CD4-positive, CD25-positive, alpha-beta regulatory T cell (primary cell): ENCODE results near the gene NXPH4. TPM values are rescaled to one million over a fixed set of nuclear protein-coding genes. Genes with fewer than 3 reads are reported as not detected.

Source experiments
- ATAC-seq, 2 donors: fragments of 150-1000 bp; cut with Tn5 transposase; one replicate each; pipeline ENCODE4 v1.10.0; 2021; ENCODE audit warnings: low read depth in 2 of 2, moderate number of reproducible peaks in 2 of 2, moderate library complexity in 1 of 2
- DNase-seq, 3 donors: peaks; one replicate each; pipeline versions ENCODE4 v3.0.0 to v3.0.0-alpha.2; 2012 to 2022; ENCODE audit warnings: mixed read lengths in 1 of 3
- H3K27ac ChIP-seq: one replicate; pipeline ENCODE4 v1.7.0; 2013; ENCODE audit warnings: mild to moderate bottlenecking, low read length; ENCODE audit not compliant: insufficient read depth, poor library complexity, severe bottlenecking
- H3K27me3 ChIP-seq: one replicate; pipeline ENCODE4 v1.7.0; 2013; ENCODE audit warnings: low read length; ENCODE audit not compliant: control insufficient read depth, insufficient read depth
- H3K36me3 ChIP-seq: one replicate; pipeline ENCODE4 v1.7.0; 2013; ENCODE audit warnings: mild to moderate bottlenecking, low read length, moderate library complexity; ENCODE audit not compliant: control insufficient read depth, insufficient read depth
- H3K4me1 ChIP-seq: 2 replicates; pipeline ENCODE4 v1.7.0; 2013; ENCODE audit warnings: mild to moderate bottlenecking, low read length; ENCODE audit not compliant: insufficient read depth, control insufficient read depth, poor library complexity, severe bottlenecking
- H3K4me3 ChIP-seq: one replicate; pipeline ENCODE4 v1.7.0; 2013; ENCODE audit warnings: low read depth, mild to moderate bottlenecking, low read length, moderate library complexity
- H3K9me3 ChIP-seq, 2 experiments: 1 replicate in 1 of 2; 2 replicates in 1 of 2; pipeline ENCODE4 v1.7.0; 2013; ENCODE audit warnings: low read length in 2 of 2, mild to moderate bottlenecking in 1 of 2, moderate library complexity in 1 of 2; ENCODE audit not compliant: control insufficient read depth in 2 of 2
- H3K27ac Mint-ChIP-seq, 3 donors: one replicate each; pipeline ENCODE4 v1.8.0; 2020 to 2022; ENCODE audit warnings: mild to moderate bottlenecking in 3 of 3, mixed read lengths in 3 of 3, moderate library complexity in 2 of 3
- H3K27me3 Mint-ChIP-seq: one replicate; pipeline ENCODE4 v1.8.0; 2022; ENCODE audit warnings: mild to moderate bottlenecking, mixed read lengths
- H3K36me3 Mint-ChIP-seq: one replicate; pipeline ENCODE4 v1.8.0; 2020; ENCODE audit warnings: mixed read lengths
- H3K4me1 Mint-ChIP-seq, 4 donors: one replicate each; pipeline ENCODE4 v1.8.0; 2020 to 2022; ENCODE audit warnings: mixed read lengths in 4 of 4, mild to moderate bottlenecking in 1 of 4
- H3K4me3 Mint-ChIP-seq, 4 donors: one replicate each; pipeline ENCODE4 v1.8.0; 2020 to 2022; ENCODE audit warnings: mild to moderate bottlenecking in 4 of 4, mixed read lengths in 4 of 4, moderate library complexity in 3 of 4
- H3K9me3 Mint-ChIP-seq, 7 donors: one replicate each; pipeline ENCODE4 v1.8.0; 2020 to 2022; ENCODE audit warnings: mixed read lengths in 7 of 7, mild to moderate bottlenecking in 3 of 7, moderate library complexity in 2 of 7
- polyA plus RNA-seq, 4 donors: library from polyadenylated mRNA; unstranded; fragments of 300-500 nt; fragmentation: Illumina TruSeq; gene quantifications; one replicate each; pipeline ENCODE4 v1.2.3, GENCODE V29; 2021
- total RNA-seq: library from RNA; stranded (reverse); gene quantifications from one replicate; pipeline ENCODE4 v1.2.3, GENCODE V29; 2022

Gene NXPH4
- total and polyA plus RNA-seq, 5 donors from 2014 or later: 0.09 to 0.49 (median 0.29) TPM; not detected in 1

DNA sequence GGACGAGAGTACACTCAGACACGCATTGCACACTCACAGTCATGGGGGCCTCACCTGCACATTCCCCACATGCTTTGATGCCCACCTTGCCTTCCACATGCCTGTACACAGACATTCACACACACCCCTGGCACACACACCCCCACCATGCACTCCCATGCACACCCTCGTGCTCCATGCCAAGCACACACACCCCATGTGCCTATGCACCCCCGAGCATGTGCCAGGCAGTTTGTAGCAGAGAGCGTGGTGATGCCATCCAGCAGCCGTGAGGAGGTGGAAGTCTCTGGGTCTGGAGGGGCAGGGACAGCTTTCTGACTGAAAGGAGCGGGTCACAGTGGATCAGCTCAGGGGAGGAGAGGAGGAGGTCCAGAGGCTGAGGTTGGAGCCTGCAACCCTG lies 10.7 kb upstream of the NXPH4 start:
- no peak overlapping the region for H3K27ac Mint-ChIP-seq
- H3K9me3 Mint-ChIP-seq: no peaks in the 10 kb centered on the region
- DNase-seq (no peak), ATAC-seq (no peak)
- Histone ChIP-seq H3K4me3 (no peak overlapping the region), H3K27ac (no peak overlapping the region), H3K27me3 (no peaks in the 10 kb centered on the region), H3K36me3 (no peaks in the 10 kb centered on the region), H3K4me1 (no peaks in the 10 kb centered on the region), H3K9me3 (no peaks in the 10 kb centered on the region)
- H3K4me1 Mint-ChIP-seq: no peaks in the 10 kb centered on the region
- peaks cover 4% of the 10 kb centered on the region for H3K27me3 Mint-ChIP-seq
- no peak overlapping the region for H3K4me3 Mint-ChIP-seq
- H3K36me3 Mint-ChIP-seq: no peaks in the 10 kb centered on the region

DNA sequence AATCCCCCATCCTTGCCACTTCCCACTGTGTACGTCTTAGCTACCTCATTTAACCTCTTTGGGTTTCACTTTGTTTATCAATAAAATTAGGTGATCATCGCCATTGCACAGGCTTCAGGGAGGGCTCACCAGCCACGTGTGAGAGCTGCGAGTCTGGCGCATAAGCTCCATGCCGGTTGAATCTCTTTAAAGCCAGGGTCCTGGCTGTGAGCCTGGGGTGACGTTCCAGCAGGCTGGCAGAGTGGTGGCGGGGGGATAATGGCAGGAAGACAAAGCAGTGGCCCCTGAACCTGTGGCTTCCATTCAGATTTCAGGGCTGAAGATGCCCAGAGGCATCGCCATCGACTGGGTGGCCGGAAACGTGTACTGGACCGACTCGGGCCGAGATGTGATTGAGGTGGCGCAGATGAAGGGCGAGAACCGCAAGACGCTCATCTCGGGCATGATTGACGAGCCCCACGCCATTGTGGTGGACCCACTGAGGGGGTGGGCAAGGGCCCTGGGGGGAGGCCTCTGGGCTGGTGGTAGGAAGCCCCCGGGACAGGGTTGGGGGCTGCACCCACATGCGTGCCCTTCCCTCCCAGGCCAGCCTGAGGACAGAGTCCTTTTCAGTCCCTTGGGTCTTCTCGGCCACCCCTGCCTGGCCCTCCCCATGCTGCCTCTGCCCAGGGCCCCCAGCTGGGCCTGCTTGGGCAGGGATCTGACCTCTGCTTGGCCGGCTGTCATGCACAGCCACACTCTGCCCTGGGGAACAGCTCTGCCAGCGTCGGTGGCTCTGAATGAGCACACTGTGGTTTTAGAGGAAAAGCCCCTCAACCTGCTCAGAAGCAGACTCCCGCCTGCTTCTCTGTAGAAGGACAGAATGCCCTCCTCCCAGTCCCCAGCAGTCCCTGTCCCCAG lies 8.6 kb upstream of the NXPH4 start:
- Histone ChIP-seq H3K4me3 (no peak overlapping the region), H3K27ac (no peak overlapping the region), H3K27me3 (no peaks in the 10 kb centered on the region), H3K36me3 (no peaks in the 10 kb centered on the region), H3K9me3 (no peaks in the 10 kb centered on the region), H3K4me1 (peaks cover 1% of the 10 kb centered on the region)
- peaks cover 9% of the 10 kb centered on the region for H3K27me3 Mint-ChIP-seq
- H3K4me1 Mint-ChIP-seq: peaks cover 0 to 4% (median 2%) of the 10 kb centered on the region in 4 donors
- DNase-seq: no peak
- H3K27ac Mint-ChIP-seq: no peak overlapping the region
- ATAC-seq: no peak
- no peaks in the 10 kb centered on the region for H3K9me3 Mint-ChIP-seq
- H3K4me3 Mint-ChIP-seq: no peak overlapping the region
- no peaks in the 10 kb centered on the region for H3K36me3 Mint-ChIP-seq

DNA sequence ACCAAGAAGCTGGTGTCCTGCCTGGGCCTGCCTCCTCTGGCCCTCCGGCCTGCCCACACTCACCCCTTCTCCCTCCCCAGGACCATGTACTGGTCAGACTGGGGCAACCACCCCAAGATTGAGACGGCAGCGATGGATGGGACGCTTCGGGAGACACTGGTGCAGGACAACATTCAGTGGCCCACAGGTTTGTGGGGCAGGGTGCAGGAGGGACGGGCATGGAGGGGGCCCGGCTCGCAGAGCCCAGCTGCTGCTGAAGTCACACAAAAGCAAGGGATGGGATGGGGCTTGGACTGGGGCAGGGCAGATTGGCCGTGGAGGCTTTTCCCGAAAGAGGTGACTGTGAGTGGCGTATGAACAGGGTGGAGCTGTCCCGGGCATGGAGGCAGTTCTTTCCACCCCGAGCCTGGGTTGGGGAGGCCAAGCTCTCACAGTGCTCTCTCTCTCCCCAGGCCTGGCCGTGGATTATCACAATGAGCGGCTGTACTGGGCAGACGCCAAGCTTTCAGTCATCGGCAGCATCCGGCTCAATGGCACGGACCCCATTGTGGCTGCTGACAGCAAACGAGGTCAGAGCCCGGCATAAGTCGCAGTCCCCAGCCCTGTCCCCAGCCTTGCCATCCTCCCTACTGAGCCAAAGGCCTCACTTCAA lies 7.8 kb upstream of the NXPH4 start:
- Histone ChIP-seq H3K4me1 (peaks cover 8% of the 10 kb centered on the region), H3K27ac (no peak overlapping the region), H3K9me3 (no peaks in the 10 kb centered on the region), H3K36me3 (no peaks in the 10 kb centered on the region), H3K4me3 (no peak overlapping the region), H3K27me3 (peaks cover 2% of the 10 kb centered on the region)
- DNase-seq (no peak), ATAC-seq (no peak)
- Mint-ChIP-seq H3K9me3 (no peaks in the 10 kb centered on the region), H3K36me3 (no peaks in the 10 kb centered on the region), H3K27me3 (peaks cover 15% of the 10 kb centered on the region), H3K27ac (no peak overlapping the region), H3K4me1 (peaks cover 0 to 10% (median 7%) of the 10 kb centered on the region in 4 donors), H3K4me3 (no peak overlapping the region)

DNA sequence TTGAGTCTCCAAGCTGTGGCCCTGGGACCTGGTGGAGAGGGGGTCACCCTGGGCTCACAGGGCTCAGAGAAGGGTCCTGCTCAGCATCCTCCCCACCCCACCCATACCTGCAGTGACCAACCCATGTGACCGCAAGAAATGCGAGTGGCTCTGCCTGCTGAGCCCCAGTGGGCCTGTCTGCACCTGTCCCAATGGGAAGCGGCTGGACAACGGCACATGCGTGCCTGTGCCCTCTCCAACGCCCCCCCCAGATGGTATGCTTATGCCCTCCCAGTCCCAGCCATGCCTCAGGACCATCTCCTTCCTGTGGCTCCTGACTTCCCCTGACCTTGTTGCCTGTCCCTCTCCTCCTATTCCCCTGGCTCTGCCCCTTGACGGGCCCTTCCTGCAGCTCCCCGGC lies 6.7 kb upstream of the NXPH4 start:
- no peak overlapping the region for H3K4me3 ChIP-seq
- peaks cover 4 to 21% (median 12%) of the 10 kb centered on the region in 4 donors for H3K4me1 Mint-ChIP-seq
- H3K27ac ChIP-seq: no peak overlapping the region
- H3K36me3 Mint-ChIP-seq: no peaks in the 10 kb centered on the region
- ATAC-seq: no peak
- no peak for DNase-seq
- H3K4me3 Mint-ChIP-seq: peak overlapping the region in 1 of 4 donors; percentile 29
- peaks cover 26% of the 10 kb centered on the region for H3K27me3 Mint-ChIP-seq
- H3K9me3 ChIP-seq: no peaks in the 10 kb centered on the region
- no peaks in the 10 kb centered on the region for H3K36me3 ChIP-seq
- no peak overlapping the region for H3K27ac Mint-ChIP-seq
- peaks cover 10% of the 10 kb centered on the region for H3K27me3 ChIP-seq
- H3K9me3 Mint-ChIP-seq: no peaks in the 10 kb centered on the region
- peaks cover 20% of the 10 kb centered on the region for H3K4me1 ChIP-seq

DNA sequence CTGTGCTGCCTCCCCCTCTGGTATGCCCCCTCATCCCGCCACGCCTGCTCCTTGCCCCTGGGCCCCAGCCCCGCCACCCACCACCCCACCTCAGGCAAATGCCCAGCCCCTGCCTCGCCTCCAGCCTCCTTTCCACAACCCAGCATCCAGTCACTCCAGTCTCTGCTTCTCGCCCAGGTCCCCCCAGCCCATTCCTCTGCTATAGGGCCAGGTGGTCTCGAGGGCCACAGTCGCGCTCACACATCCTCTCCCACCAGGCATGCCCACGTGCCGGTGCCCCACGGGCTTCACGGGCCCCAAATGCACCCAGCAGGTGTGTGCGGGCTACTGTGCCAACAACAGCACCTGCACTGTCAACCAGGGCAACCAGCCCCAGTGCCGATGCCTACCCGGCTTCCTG lies 6.1 kb upstream of the NXPH4 start:
- no peak overlapping the region for H3K4me3 Mint-ChIP-seq

DNA sequence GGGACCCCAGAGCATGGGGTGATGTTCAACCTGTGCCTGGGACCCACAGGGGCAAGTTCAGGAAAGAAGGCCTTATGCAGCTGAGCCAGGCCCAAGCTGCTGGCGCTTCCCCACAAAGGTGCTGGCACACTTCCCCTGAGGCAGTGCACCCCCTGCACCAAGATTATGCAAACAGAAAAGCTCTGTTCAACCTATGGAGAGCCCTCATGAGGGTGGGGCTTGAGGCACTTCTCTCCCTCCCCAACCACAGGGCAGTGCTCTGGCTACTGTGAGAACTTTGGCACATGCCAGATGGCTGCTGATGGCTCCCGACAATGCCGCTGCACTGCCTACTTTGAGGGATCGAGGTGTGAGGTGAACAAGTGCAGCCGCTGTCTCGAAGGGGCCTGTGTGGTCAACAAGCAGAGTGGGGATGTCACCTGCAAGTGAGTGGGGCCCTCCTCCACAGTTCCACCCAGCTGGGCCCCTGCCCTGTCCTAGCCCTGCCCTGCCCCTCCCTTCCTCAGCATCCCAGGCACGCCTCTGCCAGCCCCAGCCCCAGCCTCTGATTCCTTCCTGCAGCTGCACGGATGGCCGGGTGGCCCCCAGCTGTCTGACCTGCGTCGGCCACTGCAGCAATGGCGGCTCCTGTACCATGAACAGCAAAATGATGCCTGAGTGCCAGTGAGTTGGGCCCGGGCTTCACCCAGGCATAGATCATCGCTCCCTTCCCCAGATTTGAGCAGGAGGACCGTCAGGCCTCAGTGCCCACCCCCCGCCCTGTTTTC lies 5.5 kb upstream of the NXPH4 start:
- H3K4me3 Mint-ChIP-seq: no peak overlapping the region
- peaks cover 30% of the 10 kb centered on the region for H3K4me1 ChIP-seq
- H3K27ac ChIP-seq: no peak overlapping the region
- no peak overlapping the region for H3K4me3 ChIP-seq
- ATAC-seq (no peak), DNase-seq (no peak)
- no peaks in the 10 kb centered on the region for H3K9me3 Mint-ChIP-seq
- no peak overlapping the region for H3K27ac Mint-ChIP-seq
- no peaks in the 10 kb centered on the region for H3K36me3 ChIP-seq
- H3K27me3 Mint-ChIP-seq: peaks cover 38% of the 10 kb centered on the region
- H3K9me3 ChIP-seq: no peaks in the 10 kb centered on the region
- peaks cover 18% of the 10 kb centered on the region for H3K27me3 ChIP-seq
- H3K36me3 Mint-ChIP-seq: no peaks in the 10 kb centered on the region
- peaks cover 4 to 33% (median 21%) of the 10 kb centered on the region in 4 donors for H3K4me1 Mint-ChIP-seq

More for the DNA sequence above, 6.1 kb upstream of the NXPH4 start:
- Histone ChIP-seq H3K27me3 (peaks cover 15% of the 10 kb centered on the region), H3K9me3 (no peaks in the 10 kb centered on the region), H3K4me1 (peaks cover 23% of the 10 kb centered on the region), H3K4me3 (no peak overlapping the region), H3K36me3 (no peaks in the 10 kb centered on the region), H3K27ac (no peak overlapping the region)
- ATAC-seq: no peak
- H3K36me3 Mint-ChIP-seq: no peaks in the 10 kb centered on the region
- H3K27ac Mint-ChIP-seq: no peak overlapping the region
- no peaks in the 10 kb centered on the region for H3K9me3 Mint-ChIP-seq
- no peak for DNase-seq
- H3K4me1 Mint-ChIP-seq: peaks cover 4 to 26% (median 16%) of the 10 kb centered on the region in 4 donors
- H3K27me3 Mint-ChIP-seq: peaks cover 32% of the 10 kb centered on the region

DNA sequence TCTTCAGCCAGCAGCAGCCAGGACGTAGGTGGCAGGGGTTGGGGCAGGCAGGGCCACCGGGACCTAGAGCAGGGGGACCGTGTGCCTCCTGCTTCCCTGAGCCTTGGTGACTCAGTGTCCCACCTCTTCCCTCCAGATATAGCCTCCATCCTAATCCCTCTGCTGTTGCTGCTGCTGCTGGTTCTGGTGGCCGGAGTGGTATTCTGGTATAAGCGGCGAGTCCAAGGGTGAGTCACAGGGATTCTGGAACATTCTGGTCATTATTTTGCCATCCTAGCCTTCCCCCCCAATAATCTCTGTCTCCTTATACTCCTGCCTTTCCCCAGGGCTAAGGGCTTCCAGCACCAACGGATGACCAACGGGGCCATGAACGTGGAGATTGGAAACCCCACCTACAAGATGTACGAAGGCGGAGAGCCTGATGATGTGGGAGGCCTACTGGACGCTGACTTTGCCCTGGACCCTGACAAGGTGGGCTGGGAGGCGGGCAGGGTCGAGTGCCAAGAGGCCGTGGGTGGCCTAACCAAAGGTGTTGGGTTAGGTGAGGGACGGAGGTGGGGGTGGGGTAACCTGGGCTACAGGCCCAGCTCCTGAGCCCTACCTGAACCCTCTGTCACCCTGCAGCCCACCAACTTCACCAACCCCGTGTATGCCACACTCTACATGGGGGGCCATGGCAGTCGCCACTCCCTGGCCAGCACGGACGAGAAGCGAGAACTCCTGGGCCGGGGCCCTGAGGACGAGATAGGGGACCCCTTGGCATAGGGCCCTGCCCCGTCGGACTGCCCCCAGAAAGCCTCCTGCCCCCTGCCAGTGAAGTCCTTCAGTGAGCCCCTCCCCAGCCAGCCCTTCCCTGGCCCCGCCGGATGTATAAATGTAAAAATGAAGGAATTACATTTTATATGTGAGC lies 4.5 kb upstream of the NXPH4 start:
- H3K36me3 ChIP-seq: no peaks in the 10 kb centered on the region

More for the DNA sequence above, 4.5 kb upstream of the NXPH4 start:
- Histone ChIP-seq H3K4me1 (peaks cover 36% of the 10 kb centered on the region), H3K9me3 (no peaks in the 10 kb centered on the region), H3K27me3 (peaks cover 18% of the 10 kb centered on the region), H3K27ac (no peak overlapping the region), H3K4me3 (no peak overlapping the region)
- Mint-ChIP-seq H3K27ac (no peak overlapping the region), H3K27me3 (peaks cover 39% of the 10 kb centered on the region), H3K36me3 (no peaks in the 10 kb centered on the region), H3K4me3 (no peak overlapping the region), H3K4me1 (peaks cover 4 to 34% (median 22%) of the 10 kb centered on the region in 4 donors), H3K9me3 (no peaks in the 10 kb centered on the region)
- DNase-seq (no peak), ATAC-seq (no peak)
